ENCODE measurements around the gene SNX18.
"Not testable (repeated sequence)": the region's sequence is repeated elsewhere in the genome, so short reads cannot be mapped to it uniquely, and the experiment has no call there.

Gene SNX18

DNA sequence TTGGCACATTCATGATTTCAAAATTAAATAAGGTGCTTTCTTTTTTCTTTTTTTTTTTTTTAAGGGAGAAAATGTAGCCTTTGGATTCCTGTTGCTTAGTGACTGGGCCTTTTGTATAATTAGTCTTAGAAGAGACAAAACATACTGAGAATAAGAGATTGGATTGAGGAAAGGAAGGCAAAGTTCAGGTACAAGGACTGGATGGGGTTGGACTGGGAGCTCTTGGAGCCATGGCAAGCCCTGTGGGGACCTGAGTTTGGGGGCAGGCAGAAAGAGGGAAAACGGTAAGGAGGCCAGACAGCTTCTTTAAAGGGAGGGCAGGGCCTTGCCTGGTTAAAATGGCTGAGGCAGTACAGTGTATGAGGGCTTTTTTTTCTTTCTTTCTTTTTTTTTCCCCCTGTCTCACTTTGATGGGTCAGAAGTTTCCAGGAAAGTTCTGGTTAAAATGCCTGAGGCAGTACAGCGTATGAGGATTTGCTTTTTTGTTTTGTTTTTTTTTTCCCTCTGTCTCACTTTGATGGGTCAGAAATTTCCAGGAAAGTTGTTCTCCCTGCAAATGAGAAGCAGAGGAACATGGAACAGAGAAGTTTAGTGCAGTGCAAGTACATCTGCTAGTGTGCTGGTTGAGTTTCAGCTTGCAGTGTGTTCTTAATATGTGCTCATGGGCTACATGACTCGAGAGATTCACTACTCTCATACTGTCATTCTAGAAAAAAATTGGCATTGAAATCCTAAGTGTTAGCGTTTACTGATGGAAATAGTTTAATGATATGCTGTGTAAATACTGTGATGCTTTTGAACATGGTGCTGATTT is 16.8 kb downstream of the SNX18 start:
- no peak for DNase-seq (ENCODE audit: low spot score)
- TF ChIP-seq, protein P1, sequence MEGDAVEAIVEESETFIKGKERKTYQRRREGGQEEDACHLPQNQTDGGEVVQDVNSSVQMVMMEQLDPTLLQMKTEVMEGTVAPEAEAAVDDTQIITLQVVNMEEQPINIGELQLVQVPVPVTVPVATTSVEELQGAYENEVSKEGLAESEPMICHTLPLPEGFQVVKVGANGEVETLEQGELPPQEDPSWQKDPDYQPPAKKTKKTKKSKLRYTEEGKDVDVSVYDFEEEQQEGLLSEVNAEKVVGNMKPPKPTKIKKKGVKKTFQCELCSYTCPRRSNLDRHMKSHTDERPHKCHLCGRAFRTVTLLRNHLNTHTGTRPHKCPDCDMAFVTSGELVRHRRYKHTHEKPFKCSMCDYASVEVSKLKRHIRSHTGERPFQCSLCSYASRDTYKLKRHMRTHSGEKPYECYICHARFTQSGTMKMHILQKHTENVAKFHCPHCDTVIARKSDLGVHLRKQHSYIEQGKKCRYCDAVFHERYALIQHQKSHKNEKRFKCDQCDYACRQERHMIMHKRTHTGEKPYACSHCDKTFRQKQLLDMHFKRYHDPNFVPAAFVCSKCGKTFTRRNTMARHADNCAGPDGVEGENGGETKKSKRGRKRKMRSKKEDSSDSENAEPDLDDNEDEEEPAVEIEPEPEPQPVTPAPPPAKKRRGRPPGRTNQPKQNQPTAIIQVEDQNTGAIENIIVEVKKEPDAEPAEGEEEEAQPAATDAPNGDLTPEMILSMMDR (IDR thresholded peaks at IDR 0.05; ENCODE audit: extremely low read depth, missing control alignments) = no peak

DNA sequence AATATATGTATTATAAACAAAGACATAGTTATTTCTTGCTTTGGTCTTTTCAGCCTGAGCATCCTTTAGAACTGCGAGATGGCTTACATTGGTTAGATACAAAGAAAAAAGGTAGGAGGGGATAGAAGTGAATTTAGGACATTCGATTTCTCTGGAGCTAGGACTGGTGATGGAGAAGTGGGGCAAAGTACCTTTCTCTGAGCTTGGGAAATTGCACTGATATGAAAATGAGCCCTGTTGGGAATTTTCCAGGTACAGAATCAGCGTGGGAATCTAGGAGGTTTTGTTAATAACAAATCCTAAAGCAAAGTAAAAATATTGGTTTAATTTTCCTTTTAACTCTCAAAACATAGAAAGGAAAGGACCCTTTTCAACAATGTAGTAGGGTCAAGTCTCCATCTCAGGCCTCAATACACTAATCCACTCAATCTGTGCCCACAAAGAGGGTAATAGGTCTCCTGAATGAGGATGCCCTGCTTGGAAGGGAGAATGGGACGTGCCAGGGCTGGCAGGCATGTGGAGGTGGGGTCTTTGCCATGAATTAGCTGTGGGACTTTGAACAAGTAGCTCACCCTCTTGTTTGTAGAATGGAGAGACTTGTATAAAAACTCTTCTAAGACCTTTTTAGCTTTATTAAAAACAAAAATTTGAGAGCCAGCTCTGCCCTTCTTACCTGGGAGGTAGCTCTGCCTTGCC is 17.7 kb downstream of the SNX18 start:
- DNase-seq (ENCODE audit: low spot score) = no peak
- TF ChIP-seq, protein P1 (IDR thresholded peaks at IDR 0.05; ENCODE audit: extremely low read depth, missing control alignments) = no peak

DNA sequence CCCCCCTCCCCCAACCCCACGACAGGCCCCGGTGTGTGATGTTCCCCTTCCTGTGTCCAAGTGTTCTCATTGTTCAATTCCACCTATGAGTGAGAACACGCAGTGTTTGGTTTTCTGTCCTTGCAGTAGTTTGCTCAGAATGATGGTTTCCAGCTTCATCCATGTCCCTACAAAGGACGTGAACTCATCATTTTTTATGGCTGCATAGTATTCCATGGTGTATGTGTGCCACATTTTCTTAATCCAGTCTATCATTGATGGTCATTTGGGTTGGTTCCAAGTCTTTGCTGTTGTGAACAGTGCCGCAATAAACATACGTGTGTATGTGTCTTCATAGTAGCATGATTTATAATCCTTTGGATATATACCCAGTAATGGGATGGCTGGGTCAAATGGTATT is 18.8 kb downstream of the SNX18 start:
- not testable (repeated sequence) for DNase-seq (ENCODE audit: low spot score)

DNA sequence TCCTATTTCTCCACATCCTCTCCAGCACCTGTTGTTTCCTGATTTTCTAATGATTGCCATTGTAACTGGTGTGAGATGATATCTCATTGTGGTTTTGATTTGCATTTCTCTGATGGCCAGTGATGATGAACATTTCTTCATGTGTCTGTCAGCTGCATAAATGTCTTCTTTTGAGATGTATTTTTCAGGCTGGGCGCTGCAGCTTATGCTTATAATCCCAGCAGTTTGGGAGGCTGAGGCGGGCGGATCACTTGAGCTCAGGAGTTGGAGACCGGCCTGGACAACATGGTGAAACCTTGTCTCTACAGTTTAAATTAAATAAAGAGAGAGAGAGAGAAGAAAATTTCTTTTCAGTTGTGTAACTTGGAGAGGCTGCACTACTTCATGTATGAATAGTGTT is 19.3 kb downstream of the SNX18 start:
- not testable (repeated sequence) for DNase-seq (ENCODE audit: low spot score)

DNA sequence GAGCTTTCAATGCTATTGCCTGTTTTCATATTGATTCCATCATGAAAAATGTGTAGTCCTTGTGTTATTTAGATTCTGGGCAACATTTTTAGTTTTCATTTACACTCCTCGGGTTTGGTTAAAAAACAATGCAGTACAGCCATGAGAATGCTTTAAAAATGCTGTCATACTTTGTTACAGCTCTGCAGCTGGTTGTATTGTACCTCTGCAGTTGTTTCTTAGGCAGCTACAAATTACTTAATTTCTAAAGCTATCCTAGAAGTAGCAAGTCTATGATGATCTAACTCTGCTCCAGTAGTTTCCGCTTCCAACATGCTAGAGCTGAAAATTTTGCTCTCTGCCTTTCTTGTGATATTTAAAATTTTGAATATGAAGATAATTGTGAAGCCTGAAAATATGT is 20.2 kb downstream of the SNX18 start:
- DNase-seq (ENCODE audit: low spot score) = no peak
- TF ChIP-seq, protein P1 (IDR thresholded peaks at IDR 0.05; ENCODE audit: extremely low read depth, missing control alignments) = no peak

DNA sequence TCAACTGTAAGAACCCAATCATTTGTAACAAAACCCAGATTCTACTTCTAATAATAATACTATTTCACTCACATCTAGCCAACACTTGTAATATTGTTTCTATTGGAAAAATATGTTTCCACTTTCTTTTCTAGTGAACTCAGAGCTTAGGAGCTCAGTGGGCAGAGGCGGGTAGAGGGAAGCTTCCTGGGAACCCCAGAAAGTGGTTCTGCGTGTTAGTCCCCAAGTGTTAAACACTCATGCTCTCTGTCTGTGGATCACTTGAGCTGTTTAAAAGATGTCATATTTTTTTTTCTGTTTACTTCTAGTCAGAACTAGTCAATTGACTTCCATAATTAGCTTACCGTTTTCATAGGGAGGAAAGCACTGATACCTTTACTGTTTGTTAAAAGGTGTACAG is 20.6 kb downstream of the SNX18 start:
- TF ChIP-seq, protein P1 (IDR thresholded peaks at IDR 0.05; ENCODE audit: extremely low read depth, missing control alignments) = no peak
- no peak for DNase-seq (ENCODE audit: low spot score)

DNA sequence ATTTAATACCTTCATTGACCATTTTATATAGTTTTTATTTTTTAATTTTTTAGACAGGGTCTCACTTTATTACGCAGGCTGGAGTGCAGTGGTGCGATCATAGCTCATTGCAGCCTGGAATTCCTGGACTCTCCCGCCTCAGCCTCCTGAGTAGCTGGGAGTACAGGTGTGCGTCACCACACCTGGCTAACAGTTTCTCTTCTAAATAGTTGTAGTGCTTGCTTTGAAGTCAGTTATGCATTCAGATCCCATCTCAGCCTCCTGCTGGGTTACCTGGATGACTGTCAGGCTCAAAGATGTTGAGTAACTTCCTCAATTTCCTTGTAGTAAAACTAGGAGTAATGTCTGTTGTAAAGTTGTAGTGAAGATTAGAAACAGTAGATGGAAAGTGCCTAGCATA is 21.4 kb downstream of the SNX18 start:
- TF ChIP-seq, protein P1 (IDR thresholded peaks at IDR 0.05; ENCODE audit: extremely low read depth, missing control alignments) = no peak
- DNase-seq (ENCODE audit: low spot score) = no peak

DNA sequence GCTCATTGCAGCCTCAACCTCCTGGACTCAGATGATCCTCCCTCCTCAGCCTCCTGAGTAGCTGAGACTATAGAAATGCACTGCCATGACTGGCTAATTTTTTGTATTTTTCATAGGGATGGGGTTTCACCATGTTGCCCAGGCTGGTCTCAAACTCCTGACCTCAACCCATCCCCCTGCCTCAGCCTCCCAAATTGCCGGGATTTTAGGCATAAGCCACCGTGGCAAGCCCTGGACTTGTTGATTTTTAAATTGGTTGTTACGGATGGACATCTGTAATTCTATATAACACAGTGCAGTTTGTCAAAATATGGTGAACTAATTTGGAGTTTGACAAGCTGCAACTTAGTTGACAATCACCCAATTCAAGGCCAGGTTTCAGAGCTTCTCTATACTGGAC is 22.7 kb downstream of the SNX18 start:
- TF ChIP-seq, protein P1 (IDR thresholded peaks at IDR 0.05; ENCODE audit: extremely low read depth, missing control alignments) = no peak
- DNase-seq (ENCODE audit: low spot score) = no peak

Measured in GM20000 (cell line).